Stimulated activated effector memory CD8-positive, alpha-beta T cell treated with anti-CD3 and anti-CD28 coated beads, Interleukin-12 subunit alpha, Interleukin-12 subunit beta, amount 100 ng/mL, for 72 hours (primary cell): Measurements from ENCODE around the gene ABCC6.
"Not testable (repeated sequence)": the region's sequence is repeated elsewhere in the genome, so short reads cannot be mapped to it uniquely, and the experiment has no call there.

ENCODE experiments used
- ATAC-seq: fragments of 150-1000 bp; cut with Tn5 transposase; 2 replicates; pipeline ENCODE4 v1.10.0; 2021
- DNase-seq, 2 donors: peaks; one replicate each; pipeline ENCODE4 v3.0.0; 2021 to 2022; ENCODE audit warnings: low spot score in 2 of 2
- H3K27ac Mint-ChIP-seq: one replicate; pipeline ENCODE4 v1.8.0; 2022; ENCODE audit warnings: mild to moderate bottlenecking, mixed read lengths
- H3K36me3 Mint-ChIP-seq: one replicate; pipeline ENCODE4 v1.8.0; 2022; ENCODE audit warnings: mild to moderate bottlenecking, mixed read lengths
- H3K4me1 Mint-ChIP-seq: one replicate; pipeline ENCODE4 v1.8.0; 2022; ENCODE audit warnings: mixed read lengths
- H3K4me3 Mint-ChIP-seq: one replicate; pipeline ENCODE4 v1.8.0; 2022; ENCODE audit warnings: mild to moderate bottlenecking, mixed read lengths
- H3K9me3 Mint-ChIP-seq: one replicate; pipeline ENCODE4 v1.8.0; 2022; ENCODE audit warnings: mixed read lengths

The ABCC6 gene

GRCh38 chr16:16186820-16187219, 36.5 kb downstream of the ABCC6 start:
- Mint-ChIP-seq H3K36me3 (no peaks in the 10 kb centered on the region), H3K27ac (no peak overlapping the region), H3K9me3 (no peaks in the 10 kb centered on the region), H3K4me3 (no peak overlapping the region), H3K4me1 (no peaks in the 10 kb centered on the region)
- ATAC-seq = no peak
- no peak for DNase-seq

- Mint-ChIP-seq H3K4me1 (no peaks in the 10 kb centered on the region), H3K9me3 (no peaks in the 10 kb centered on the region), H3K27ac (no peak overlapping the region), H3K36me3 (no peaks in the 10 kb centered on the region), H3K4me3 (no peak overlapping the region)
- ATAC-seq = no peak
- DNase-seq = no peak
Observed at GRCh38 chr16:16185095-16185494, 38.2 kb downstream of the ABCC6 start.

- H3K4me3 Mint-ChIP-seq = no peak overlapping the region
- DNase-seq = no peak
- H3K9me3 Mint-ChIP-seq = no peaks in the 10 kb centered on the region
- no peaks in the 10 kb centered on the region for H3K4me1 Mint-ChIP-seq
- H3K27ac Mint-ChIP-seq = no peak overlapping the region
- no peaks in the 10 kb centered on the region for H3K36me3 Mint-ChIP-seq
- no peak for ATAC-seq
Observed at GRCh38 chr16:16184594-16184993, 38.7 kb downstream of the ABCC6 start.

GRCh38 chr16:16183562-16183961, 39.7 kb downstream of the ABCC6 start:
- no peak for DNase-seq

GRCh38 chr16:16182918-16183317, 40.4 kb downstream of the ABCC6 start:
- Mint-ChIP-seq H3K4me1 (no peaks in the 10 kb centered on the region), H3K4me3 (no peak overlapping the region), H3K27ac (no peak overlapping the region), H3K36me3 (no peaks in the 10 kb centered on the region), H3K9me3 (no peaks in the 10 kb centered on the region)
- no peak for ATAC-seq
- DNase-seq = no peak

More at GRCh38 chr16:16183562-16183961, 39.7 kb downstream of the ABCC6 start:
- H3K27ac Mint-ChIP-seq = no peak overlapping the region
- H3K4me3 Mint-ChIP-seq = no peak overlapping the region
- H3K36me3 Mint-ChIP-seq = no peaks in the 10 kb centered on the region
- H3K4me1 Mint-ChIP-seq = no peaks in the 10 kb centered on the region
- no peak for ATAC-seq
- no peaks in the 10 kb centered on the region for H3K9me3 Mint-ChIP-seq

- DNase-seq, H3K27ac Mint-ChIP-seq, H3K4me1 Mint-ChIP-seq, H3K9me3 Mint-ChIP-seq, H3K36me3 Mint-ChIP-seq, H3K4me3 Mint-ChIP-seq, ATAC-seq: not testable (repeated sequence)
Observed at GRCh38 chr16:16181748-16182147, 41.5 kb downstream of the ABCC6 start.

- no peak for DNase-seq
- H3K9me3 Mint-ChIP-seq = peaks cover 2% of the 10 kb centered on the region
Observed at GRCh38 chr16:16178455-16179162, 44.7 kb downstream of the ABCC6 start.

GRCh38 chr16:16176328-16176727, 47.0 kb downstream of the ABCC6 start:
- Mint-ChIP-seq H3K36me3 (peaks cover 12% of the 10 kb centered on the region), H3K27ac (no peak overlapping the region), H3K4me3 (no peak overlapping the region), H3K9me3 (peaks cover 2% of the 10 kb centered on the region), H3K4me1 (peaks cover 4% of the 10 kb centered on the region)
- ATAC-seq (no peak), DNase-seq (no peak)

More at GRCh38 chr16:16178455-16179162, 44.7 kb downstream of the ABCC6 start:
- no peak for ATAC-seq
- Mint-ChIP-seq H3K4me1 (no peaks in the 10 kb centered on the region), H3K4me3 (no peak overlapping the region), H3K36me3 (no peaks in the 10 kb centered on the region), H3K27ac (no peak overlapping the region)

GRCh38 chr16:16175296-16175695, 48.0 kb downstream of the ABCC6 start:
- H3K4me3 Mint-ChIP-seq = no peak overlapping the region
- H3K27ac Mint-ChIP-seq = no peak overlapping the region
- no peak for ATAC-seq
- peaks cover 2% of the 10 kb centered on the region for H3K9me3 Mint-ChIP-seq
- H3K36me3 Mint-ChIP-seq = peaks cover 15% of the 10 kb centered on the region
- no peak for DNase-seq
- peaks cover 6% of the 10 kb centered on the region for H3K4me1 Mint-ChIP-seq

- Mint-ChIP-seq H3K4me1 (peaks cover 6% of the 10 kb centered on the region), H3K4me3 (no peak overlapping the region), H3K36me3 (peaks cover 15% of the 10 kb centered on the region), H3K9me3 (peaks cover 2% of the 10 kb centered on the region), H3K27ac (no peak overlapping the region)
- ATAC-seq (no peak), DNase-seq (no peak)
Observed at GRCh38 chr16:16172991-16173390, 50.3 kb downstream of the ABCC6 start.

GRCh38 chr16:16171332-16171919, 51.9 kb downstream of the ABCC6 start:
- Mint-ChIP-seq H3K4me1 (peaks cover 6% of the 10 kb centered on the region), H3K4me3 (no peak overlapping the region), H3K27ac (peak overlapping the region; percentile 46), H3K9me3 (peaks cover 2% of the 10 kb centered on the region), H3K36me3 (peaks cover 15% of the 10 kb centered on the region)
- ATAC-seq (peak; percentile 73), DNase-seq (no peak)

- Mint-ChIP-seq H3K4me1 (peaks cover 6% of the 10 kb centered on the region), H3K4me3 (no peak overlapping the region), H3K27ac (no peak overlapping the region)
Observed at GRCh38 chr16:16169615-16170014, 53.7 kb downstream of the ABCC6 start.

GRCh38 chr16:16168431-16168830, 54.9 kb downstream of the ABCC6 start:
- Mint-ChIP-seq H3K36me3 (peaks cover 15% of the 10 kb centered on the region), H3K4me3 (no peak overlapping the region), H3K27ac (no peak overlapping the region), H3K9me3 (no peaks in the 10 kb centered on the region), H3K4me1 (peaks cover 6% of the 10 kb centered on the region)
- DNase-seq = no peak
- no peak for ATAC-seq

More at GRCh38 chr16:16169615-16170014, 53.7 kb downstream of the ABCC6 start:
- no peak for ATAC-seq
- Mint-ChIP-seq H3K36me3 (peaks cover 15% of the 10 kb centered on the region), H3K9me3 (no peaks in the 10 kb centered on the region)
- no peak for DNase-seq

GRCh38 chr16:16167927-16168326, 55.4 kb downstream of the ABCC6 start:
- no peak for DNase-seq
- Mint-ChIP-seq H3K27ac (no peak overlapping the region), H3K36me3 (peaks cover 15% of the 10 kb centered on the region), H3K4me3 (no peak overlapping the region), H3K9me3 (no peaks in the 10 kb centered on the region), H3K4me1 (peaks cover 6% of the 10 kb centered on the region)
- no peak for ATAC-seq

GRCh38 chr16:16166949-16167348, 56.3 kb downstream of the ABCC6 start:
- no peak for ATAC-seq
- Mint-ChIP-seq H3K4me3 (no peak overlapping the region), H3K9me3 (peaks cover 1% of the 10 kb centered on the region), H3K4me1 (peaks cover 6% of the 10 kb centered on the region), H3K27ac (no peak overlapping the region), H3K36me3 (peaks cover 8% of the 10 kb centered on the region)
- DNase-seq = no peak

GRCh38 chr16:16166085-16166484, 57.2 kb downstream of the ABCC6 start:
- Mint-ChIP-seq H3K36me3 (peaks cover under 1% of the 10 kb centered on the region), H3K4me3 (no peak overlapping the region), H3K4me1 (no peaks in the 10 kb centered on the region), H3K9me3 (peaks cover 2% of the 10 kb centered on the region), H3K27ac (no peak overlapping the region)
- DNase-seq (no peak), ATAC-seq (no peak)
